K562 (cell line): ENCODE measurements around the gene INHBE. TPM values are rescaled to one million over a fixed set of nuclear protein-coding genes. Genes with fewer than 3 reads are reported as not detected.
A peak's percentile ranks its signal among the peaks of the same experiment; 100 is the strongest.

Experiments used
- ATF1 ChIP-seq, 2 experiments: fragments of 450-650 bp in 1 of 2; IDR thresholded peaks; 2 replicates each; pipeline ENCODE4 v1.6.1; 2016; ENCODE audit warnings: missing compliant biosample characterization in 1 of 2, missing genetic modification characterization in 1 of 2
- BHLHE40 ChIP-seq: IDR thresholded peaks from 2 replicates; pipeline ENCODE4 v1.6.1; 2011; ENCODE audit warnings: low read length, improper control_type of control experiment
- HCFC1 ChIP-seq: IDR thresholded peaks from 2 replicates; pipeline ENCODE4 v1.6.1; 2012; ENCODE audit warnings: low read depth, low read length, improper control_type of control experiment
- HNRNPUL1 ChIP-seq: fragments of 200-400 bp; formaldehyde crosslinking; IDR thresholded peaks from 2 replicates; pipeline ENCODE4 v1.6.1; 2017; ENCODE audit warnings: low read length
- KHSRP ChIP-seq: fragments of 450-650 bp; IDR thresholded peaks from 2 replicates; pipeline ENCODE4 v1.6.1; 2017
- MYC ChIP-seq, 2 experiments: fragments of 250-450 bp in 1 of 2; sonication (Bioruptor Pico) in 1 of 2; IDR thresholded peaks; 2 replicates each; pipeline versions ENCODE4 v1.5.1 to v1.6.1; 2012 to 2021; ENCODE audit warnings: low read depth in 2 of 2, borderline replicate concordance in 1 of 2, improper control_type of control experiment in 1 of 2, low read length in 1 of 2, mild to moderate bottlenecking in 1 of 2, moderate library complexity in 1 of 2
- NR2C1 ChIP-seq, 2 experiments: fragments of 450-650 bp; IDR thresholded peaks; 2 replicates each; pipeline ENCODE4 v1.6.1; 2017; ENCODE audit warnings: mild to moderate bottlenecking in 2 of 2, antibody characterized with exemption in 1 of 2, inconsistent platforms in 1 of 2, missing compliant biosample characterization in 1 of 2, missing genetic modification characterization in 1 of 2
- POLR2A ChIP-seq: fragments of 450-650 bp; conservative IDR thresholded peaks from 2 replicates; pipeline ENCODE4 v1.6.1; 2016
- RBFOX2 ChIP-seq: fragments of 200-400 bp; formaldehyde crosslinking; IDR thresholded peaks from 2 replicates; pipeline ENCODE4 v1.6.1; 2017; ENCODE audit warnings: low read depth, mild to moderate bottlenecking, low read length, moderate library complexity
- SAFB ChIP-seq: fragments of 200-400 bp; formaldehyde crosslinking; IDR thresholded peaks from 2 replicates; pipeline ENCODE4 v1.6.1; 2017; ENCODE audit warnings: low read depth, low read length, borderline replicate concordance
- ZBTB1 ChIP-seq: sonication (generic); formaldehyde crosslinking; IDR thresholded peaks from 2 replicates; pipeline ENCODE4 v1.8.1; 2023; ENCODE audit warnings: missing genetic modification reagents, low read depth, mild to moderate bottlenecking, borderline replicate concordance
- ZNF133 ChIP-seq: fragments of 250-450 bp; sonication (Bioruptor Pico); IDR thresholded peaks from 2 replicates; pipeline ENCODE4 v1.4.0; 2020; ENCODE audit warnings: mild to moderate bottlenecking
- ZNF224 ChIP-seq: sonication (generic); formaldehyde crosslinking; IDR thresholded peaks from 2 replicates; pipeline ENCODE4 v1.8.0; 2022; ENCODE audit warnings: mild to moderate bottlenecking, missing genetic modification reagents
- ZNF24 ChIP-seq: fragments of 450-650 bp; IDR thresholded peaks from 2 replicates; pipeline ENCODE4 v1.6.1; 2016
- ZNF444 ChIP-seq: fragments of 250-450 bp; sonication (Bioruptor Pico); IDR thresholded peaks from 2 replicates; pipeline ENCODE4 v1.4.0; 2020; ENCODE audit warnings: mild to moderate bottlenecking, moderate library complexity
- ZNF445 ChIP-seq: fragments of 250-450 bp; sonication (Bioruptor Pico); IDR thresholded peaks from 2 replicates; pipeline ENCODE4 v1.4.0; 2020; ENCODE audit warnings: low read depth, mild to moderate bottlenecking, moderate library complexity
- polyA plus RNA-seq, 8 experiments: library from polyadenylated mRNA; depleted of rRNA in 4 of 8; stranded (reverse) in 5 of 8; unstranded in 3 of 8; fragments of >200 nt; fragmentation: Nextera tagmentation in 2 of 8; fragmentation: Illumina TruSeq in 1 of 8; extraction: Ambion mirVana in 2 of 8; extraction: Trizol in 1 of 8; gene quantifications; 2 replicates each; pipeline versions ENCODE4 v1.2.1 to v1.2.3, GENCODE V29; 2011 to 2014; ENCODE audit warnings: inconsistent platforms in 1 of 8, missing spikeins in 1 of 8
- total RNA-seq, 7 experiments: library from RNA; depleted of rRNA in 6 of 7; stranded (reverse); fragments of >200 nt in 6 of 7; fragmentation: Illumina TruSeq in 2 of 7; extraction: Trizol in 2 of 7; gene quantifications; 2 replicates each; pipeline versions ENCODE4 v1.2.1 to v1.2.3, GENCODE V29; 2011 to 2021; ENCODE audit warnings: low replicate concordance in 1 of 7
- TF ChIP-seq, protein P1 (sequence below), 2 experiments: fragments of 150-350 bp in 1 of 2; IDR thresholded peaks; 2 replicates each; pipeline ENCODE4 v1.6.1; 2012 to 2016; ENCODE audit warnings: low read depth in 2 of 2, low read length in 2 of 2, mild to moderate bottlenecking in 1 of 2, moderate library complexity in 1 of 2
- TF ChIP-seq, protein P2 (sequence below): sonication (generic); formaldehyde crosslinking; IDR thresholded peaks from 2 replicates; pipeline ENCODE4 v1.8.0; 2022; ENCODE audit warnings: mild to moderate bottlenecking, missing genetic modification reagents
- TF ChIP-seq, protein P3 (sequence below), 3 experiments: fragments of 200-800 bp in 1 of 3; fragments of 250-450 bp in 1 of 3; fragments of 450-650 bp in 1 of 3; sonication (Bioruptor Pico) in 1 of 3; sonication (Bioruptor generic) in 1 of 3; formaldehyde crosslinking in 1 of 3; IDR thresholded peaks; 2 replicates each; pipeline versions ENCODE4 v1.6.1 to v1.8.0; 2016 to 2022; ENCODE audit warnings: mild to moderate bottlenecking in 2 of 3, missing genetic modification characterization in 2 of 3, missing compliant biosample characterization in 1 of 3, moderate library complexity in 1 of 3

Gene INHBE
- total and polyA plus RNA-seq, 9 of the 15 experiments (the other 6 are each of a cell fraction or from before 2014, with no cell fraction given), result 0.94 to 9.9 (median 7.3) TPM

DNA sequence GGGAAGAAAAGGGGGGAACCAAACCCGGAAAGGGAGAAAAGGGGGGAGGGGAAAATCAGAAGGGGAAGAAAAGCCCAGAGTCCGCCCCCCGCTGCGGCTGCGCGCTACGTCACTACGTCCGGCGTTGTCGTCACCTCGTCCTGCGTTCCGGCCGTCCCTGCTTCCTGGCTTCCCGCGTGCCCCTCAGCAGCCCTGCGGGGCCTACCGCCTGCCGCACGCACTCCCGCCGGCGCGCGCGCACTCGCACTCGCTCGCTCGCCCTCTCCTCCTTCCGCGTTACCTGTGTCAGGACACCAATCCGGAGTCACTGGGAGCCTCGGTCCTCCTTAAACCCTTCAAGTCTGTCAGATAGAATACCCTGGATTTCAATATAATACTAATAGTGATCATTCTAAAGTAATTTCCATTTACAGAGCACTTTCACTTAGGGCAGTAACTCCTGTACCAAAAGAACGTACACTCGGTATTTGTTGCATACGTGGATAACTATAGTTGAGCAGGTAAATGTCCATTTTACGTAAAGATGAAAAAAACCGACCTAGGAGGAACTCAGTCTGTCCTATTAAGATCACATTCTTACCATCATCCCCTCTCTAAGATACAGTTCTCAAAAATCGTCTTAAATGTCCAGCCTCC, 24.1 kb upstream of the INHBE start, which contains the start of gene R3HDM2 (continued):
- TF ChIP-seq, protein P1, sequence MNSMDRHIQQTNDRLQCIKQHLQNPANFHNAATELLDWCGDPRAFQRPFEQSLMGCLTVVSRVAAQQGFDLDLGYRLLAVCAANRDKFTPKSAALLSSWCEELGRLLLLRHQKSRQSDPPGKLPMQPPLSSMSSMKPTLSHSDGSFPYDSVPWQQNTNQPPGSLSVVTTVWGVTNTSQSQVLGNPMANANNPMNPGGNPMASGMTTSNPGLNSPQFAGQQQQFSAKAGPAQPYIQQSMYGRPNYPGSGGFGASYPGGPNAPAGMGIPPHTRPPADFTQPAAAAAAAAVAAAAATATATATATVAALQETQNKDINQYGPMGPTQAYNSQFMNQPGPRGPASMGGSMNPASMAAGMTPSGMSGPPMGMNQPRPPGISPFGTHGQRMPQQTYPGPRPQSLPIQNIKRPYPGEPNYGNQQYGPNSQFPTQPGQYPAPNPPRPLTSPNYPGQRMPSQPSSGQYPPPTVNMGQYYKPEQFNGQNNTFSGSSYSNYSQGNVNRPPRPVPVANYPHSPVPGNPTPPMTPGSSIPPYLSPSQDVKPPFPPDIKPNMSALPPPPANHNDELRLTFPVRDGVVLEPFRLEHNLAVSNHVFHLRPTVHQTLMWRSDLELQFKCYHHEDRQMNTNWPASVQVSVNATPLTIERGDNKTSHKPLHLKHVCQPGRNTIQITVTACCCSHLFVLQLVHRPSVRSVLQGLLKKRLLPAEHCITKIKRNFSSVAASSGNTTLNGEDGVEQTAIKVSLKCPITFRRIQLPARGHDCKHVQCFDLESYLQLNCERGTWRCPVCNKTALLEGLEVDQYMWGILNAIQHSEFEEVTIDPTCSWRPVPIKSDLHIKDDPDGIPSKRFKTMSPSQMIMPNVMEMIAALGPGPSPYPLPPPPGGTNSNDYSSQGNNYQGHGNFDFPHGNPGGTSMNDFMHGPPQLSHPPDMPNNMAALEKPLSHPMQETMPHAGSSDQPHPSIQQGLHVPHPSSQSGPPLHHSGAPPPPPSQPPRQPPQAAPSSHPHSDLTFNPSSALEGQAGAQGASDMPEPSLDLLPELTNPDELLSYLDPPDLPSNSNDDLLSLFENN (IDR thresholded peaks at IDR 0.05; ENCODE audit: low read depth in 2 of 2, low read length in 2 of 2), result no peak
- no peak for TF ChIP-seq ZNF24
- TF ChIP-seq ATF1 (CRISPR knock-in tag; IDR thresholded peaks at IDR 0.05), result peak; percentile 59; the same call in 1 of the 2 replicates
- peak; percentile 96 for TF ChIP-seq ATF1 (tag; IDR thresholded peaks at IDR 0.05)
- TF ChIP-seq ZNF133, result no peak
- TF ChIP-seq ZNF224, result peak; percentile 92; the same call in 1 of the 2 replicates
- TF ChIP-seq, protein P2, sequence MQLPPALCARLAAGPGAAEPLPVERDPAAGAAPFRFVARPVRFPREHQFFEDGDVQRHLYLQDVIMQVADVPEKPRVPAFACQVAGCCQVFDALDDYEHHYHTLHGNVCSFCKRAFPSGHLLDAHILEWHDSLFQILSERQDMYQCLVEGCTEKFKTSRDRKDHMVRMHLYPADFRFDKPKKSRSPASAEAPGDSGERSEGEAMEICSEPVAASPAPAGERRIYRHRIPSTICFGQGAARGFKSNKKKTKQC (CRISPR knock-in tag), result peak; percentile 98
- TF ChIP-seq, protein P3, sequence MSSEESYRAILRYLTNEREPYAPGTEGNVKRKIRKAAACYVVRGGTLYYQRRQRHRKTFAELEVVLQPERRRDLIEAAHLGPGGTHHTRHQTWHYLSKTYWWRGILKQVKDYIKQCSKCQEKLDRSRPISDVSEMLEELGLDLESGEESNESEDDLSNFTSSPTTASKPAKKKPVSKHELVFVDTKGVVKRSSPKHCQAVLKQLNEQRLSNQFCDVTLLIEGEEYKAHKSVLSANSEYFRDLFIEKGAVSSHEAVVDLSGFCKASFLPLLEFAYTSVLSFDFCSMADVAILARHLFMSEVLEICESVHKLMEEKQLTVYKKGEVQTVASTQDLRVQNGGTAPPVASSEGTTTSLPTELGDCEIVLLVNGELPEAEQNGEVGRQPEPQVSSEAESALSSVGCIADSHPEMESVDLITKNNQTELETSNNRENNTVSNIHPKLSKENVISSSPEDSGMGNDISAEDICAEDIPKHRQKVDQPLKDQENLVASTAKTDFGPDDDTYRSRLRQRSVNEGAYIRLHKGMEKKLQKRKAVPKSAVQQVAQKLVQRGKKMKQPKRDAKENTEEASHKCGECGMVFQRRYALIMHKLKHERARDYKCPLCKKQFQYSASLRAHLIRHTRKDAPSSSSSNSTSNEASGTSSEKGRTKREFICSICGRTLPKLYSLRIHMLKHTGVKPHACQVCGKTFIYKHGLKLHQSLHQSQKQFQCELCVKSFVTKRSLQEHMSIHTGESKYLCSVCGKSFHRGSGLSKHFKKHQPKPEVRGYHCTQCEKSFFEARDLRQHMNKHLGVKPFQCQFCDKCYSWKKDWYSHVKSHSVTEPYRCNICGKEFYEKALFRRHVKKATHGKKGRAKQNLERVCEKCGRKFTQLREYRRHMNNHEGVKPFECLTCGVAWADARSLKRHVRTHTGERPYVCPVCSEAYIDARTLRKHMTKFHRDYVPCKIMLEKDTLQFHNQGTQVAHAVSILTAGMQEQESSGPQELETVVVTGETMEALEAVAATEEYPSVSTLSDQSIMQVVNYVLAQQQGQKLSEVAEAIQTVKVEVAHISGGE (CRISPR knock-in tag; IDR thresholded peaks at IDR 0.05), result peak in 1 of 3 experiments; percentile 87; a peak in 2 of 6 replicates
- TF ChIP-seq MYC (IDR thresholded peaks at IDR 0.05; ENCODE audit: low read depth, low read length), result peak; percentile 96
- TF ChIP-seq MYC (CRISPR knock-in tag; IDR thresholded peaks at IDR 0.05; ENCODE audit: borderline replicate concordance, low read depth), result no peak
- 0 out of 2 replicates have a peak, but pooled peaks have one; percentile 33 for TF ChIP-seq ZNF445 (CRISPR knock-in tag)
- TF ChIP-seq NR2C1 (IDR thresholded peaks at IDR 0.05), result no peak
- TF ChIP-seq NR2C1 (tag; IDR thresholded peaks at IDR 0.05), result no peak
- TF ChIP-seq POLR2A, result peak; percentile 90
- no peak for TF ChIP-seq SAFB
- TF ChIP-seq HNRNPUL1, result no peak
- peak; percentile 99 for TF ChIP-seq RBFOX2
- peak; percentile 66 for TF ChIP-seq HCFC1
- TF ChIP-seq KHSRP, result no peak
- TF ChIP-seq BHLHE40, result peak; percentile 88
- peak; percentile 88; the same call in 1 of the 2 replicates for TF ChIP-seq ZBTB1 (CRISPR knock-in tag)
- no peak for TF ChIP-seq ZNF444 (CRISPR knock-in tag)
